ENCODE data around the gene NOS3.
"Not testable (repeated sequence)": the region's sequence is repeated elsewhere in the genome, so short reads cannot be mapped to it uniquely, and the experiment has no call there.

Gene NOS3

GRCh38 chr7:151008511-151009323, 17.9 kb downstream of the NOS3 start:
- TF ChIP-seq CTCF (conservative IDR thresholded peaks at IDR 0.05): peak; percentile 46
- no peak overlapping the region for H3K27ac ChIP-seq

GRCh38 chr7:151009327-151010036, 18.7 kb downstream of the NOS3 start:
- no peak overlapping the region for H3K27ac ChIP-seq
- no peak for TF ChIP-seq CTCF (conservative IDR thresholded peaks at IDR 0.05)

- no peak overlapping the region for H3K27ac ChIP-seq
- TF ChIP-seq CTCF (conservative IDR thresholded peaks at IDR 0.05): no peak
Observed at GRCh38 chr7:151010037-151010306, 19.2 kb downstream of the NOS3 start.

- no peak for TF ChIP-seq CTCF (conservative IDR thresholded peaks at IDR 0.05)
- H3K27ac ChIP-seq: no peak overlapping the region
Observed at GRCh38 chr7:151010307-151011096, 19.7 kb downstream of the NOS3 start.

GRCh38 chr7:151011097-151011409, 20.2 kb downstream of the NOS3 start:
- no peak overlapping the region for H3K27ac ChIP-seq
- TF ChIP-seq CTCF (conservative IDR thresholded peaks at IDR 0.05): no peak

GRCh38 chr7:151011616-151012015, 20.8 kb downstream of the NOS3 start:
- not testable (repeated sequence) for H3K27ac ChIP-seq

- H3K27ac ChIP-seq: no peak overlapping the region
- TF ChIP-seq CTCF (conservative IDR thresholded peaks at IDR 0.05): no peak
Observed at GRCh38 chr7:151012031-151012692, 21.3 kb downstream of the NOS3 start.

Data from VCaP (cell line).